ENCODE results near the gene PRCP.

The PRCP gene

DNA sequence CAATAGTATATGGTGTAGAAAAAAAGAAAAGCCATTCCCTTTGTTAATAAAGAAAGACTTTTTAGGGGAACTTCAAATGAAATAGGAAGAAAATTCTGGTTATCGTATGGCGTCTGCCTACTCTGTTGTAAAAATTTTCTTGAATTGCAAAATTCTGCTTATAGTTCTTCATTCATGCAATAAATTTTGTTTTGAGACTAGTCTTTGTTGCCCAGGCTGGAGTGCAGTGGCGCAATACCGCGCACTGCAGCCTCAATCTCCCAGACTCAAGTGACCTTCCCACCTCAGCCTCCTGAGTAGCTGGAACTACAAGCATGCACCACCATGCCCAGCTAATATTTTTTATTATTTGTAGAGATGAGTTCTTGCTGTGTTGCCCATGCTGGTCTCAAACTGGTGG is 7.1 kb upstream of the PRCP start:
- DNase-seq (ENCODE audit: low read depth): no peak

DNA sequence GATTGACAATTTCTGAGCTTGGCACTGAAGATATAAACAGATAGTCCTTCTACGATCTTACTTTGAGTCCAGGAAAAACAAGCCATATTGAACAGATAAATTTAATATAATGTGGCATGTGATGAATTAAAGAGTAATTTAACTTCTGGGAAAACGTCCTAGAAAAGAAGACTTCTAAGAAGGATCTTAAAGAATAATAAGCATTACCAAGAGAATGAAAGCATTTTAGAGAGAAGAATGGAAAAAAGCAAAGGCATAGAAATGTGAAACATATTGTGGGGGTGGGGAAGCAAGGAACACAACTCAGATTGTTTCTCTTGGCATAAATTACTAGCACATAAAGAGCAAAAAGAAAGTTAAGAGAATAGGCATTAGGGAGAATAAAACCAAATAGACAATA is 6.7 kb upstream of the PRCP start:
- no peak for DNase-seq (ENCODE audit: low read depth)

DNA sequence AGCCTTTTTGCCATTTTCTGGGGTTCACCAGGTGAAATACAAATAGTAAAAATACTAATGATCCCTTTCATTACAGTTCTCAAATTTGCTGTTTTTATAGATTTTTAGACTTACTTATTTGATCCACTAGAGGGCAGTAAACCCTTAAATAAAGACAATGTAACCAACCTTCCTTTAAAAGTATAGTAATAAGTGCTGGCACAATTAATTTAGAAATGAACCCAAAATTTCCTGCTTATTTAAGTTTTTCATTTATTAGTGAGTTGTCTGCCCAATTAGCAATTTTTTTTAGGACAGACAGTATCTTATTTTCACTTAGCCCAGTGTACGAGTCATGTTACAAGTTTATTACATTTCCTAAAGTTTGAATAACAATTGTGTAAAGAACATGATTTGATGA is 6.0 kb upstream of the PRCP start:
- DNase-seq (ENCODE audit: low read depth): no peak

DNA sequence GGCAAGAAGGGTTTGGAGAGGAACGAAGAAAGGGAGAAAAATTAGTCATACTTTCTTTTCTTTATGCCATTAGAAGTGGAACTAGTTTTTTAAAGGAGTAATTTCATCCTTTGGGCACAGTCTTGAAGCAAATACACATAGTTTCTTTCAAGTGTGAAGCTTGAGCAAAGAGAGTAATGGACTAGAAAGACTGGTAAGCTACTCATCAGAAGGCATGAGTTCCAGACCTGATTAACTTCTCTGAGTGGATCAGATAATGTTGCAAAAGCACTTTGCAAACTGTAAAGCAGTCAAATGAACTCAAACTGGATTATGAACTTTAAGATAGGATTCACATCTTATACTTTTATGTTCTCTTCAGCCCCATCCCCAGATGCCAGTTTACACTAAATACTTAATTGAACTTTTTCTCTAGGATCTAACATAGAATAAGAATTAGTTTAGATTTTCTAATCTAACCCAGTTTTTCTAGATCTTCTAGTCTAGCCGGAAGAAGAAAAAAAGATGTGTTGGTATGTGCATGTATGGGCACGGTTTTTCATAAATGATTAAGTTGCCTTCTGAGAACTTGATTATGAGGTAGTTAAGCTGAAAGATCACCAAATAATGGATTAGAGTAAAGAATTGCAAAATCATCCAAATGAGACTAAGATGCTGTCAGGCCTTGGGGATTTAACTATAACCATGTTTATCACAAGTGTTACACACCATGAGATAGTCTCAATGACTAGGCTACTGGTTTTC is 3.8 kb upstream of the PRCP start:
- DNase-seq (ENCODE audit: low read depth): no peak

DNA sequence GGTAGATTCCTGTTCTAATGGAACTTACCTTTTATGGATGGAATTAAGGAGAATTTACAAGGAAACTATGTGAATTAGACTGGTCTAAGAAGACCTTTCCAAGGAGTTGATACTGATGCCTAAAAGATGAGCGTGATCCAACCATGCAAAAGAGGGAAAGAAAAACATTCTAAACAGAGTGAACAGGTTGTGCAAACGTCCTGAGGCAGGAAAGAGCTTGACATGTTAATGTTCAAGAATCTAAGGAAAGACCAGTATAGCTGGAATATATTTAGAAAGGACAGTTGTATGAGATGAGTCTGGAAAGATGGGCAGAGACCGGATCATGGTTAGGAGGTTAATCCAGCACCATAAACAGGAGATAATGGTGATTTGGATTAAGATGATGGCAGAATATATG is 2.6 kb upstream of the PRCP start:
- DNase-seq (ENCODE audit: low read depth): no peak

DNA sequence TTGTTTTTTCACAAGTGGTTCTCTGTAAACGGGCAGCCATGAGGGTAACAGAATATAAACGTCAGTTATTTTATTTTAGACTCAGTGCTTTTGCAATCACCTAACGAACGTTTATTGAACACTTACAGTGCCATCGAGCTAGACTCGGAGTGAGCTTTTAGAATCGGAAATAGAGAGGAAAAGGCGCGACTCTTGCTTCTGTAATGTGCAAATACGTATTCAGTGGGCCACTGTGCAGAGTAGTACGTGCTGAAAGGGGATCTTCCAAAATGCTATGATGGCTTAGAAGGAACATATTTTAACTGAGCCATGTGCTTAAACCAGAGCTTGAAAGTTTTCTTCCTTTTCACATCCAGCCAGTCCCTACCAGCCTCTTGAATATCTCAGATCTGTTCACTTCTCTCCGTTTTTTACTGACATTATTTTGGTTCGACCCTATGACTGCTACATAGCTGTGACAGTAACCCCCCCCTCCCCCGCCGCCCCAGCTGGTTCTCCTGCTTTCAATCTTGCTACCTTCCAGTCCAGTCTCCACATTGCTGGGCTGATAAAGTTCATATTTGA is 1.8 kb upstream of the PRCP start:
- DNase-seq (ENCODE audit: low read depth): no peak

DNA sequence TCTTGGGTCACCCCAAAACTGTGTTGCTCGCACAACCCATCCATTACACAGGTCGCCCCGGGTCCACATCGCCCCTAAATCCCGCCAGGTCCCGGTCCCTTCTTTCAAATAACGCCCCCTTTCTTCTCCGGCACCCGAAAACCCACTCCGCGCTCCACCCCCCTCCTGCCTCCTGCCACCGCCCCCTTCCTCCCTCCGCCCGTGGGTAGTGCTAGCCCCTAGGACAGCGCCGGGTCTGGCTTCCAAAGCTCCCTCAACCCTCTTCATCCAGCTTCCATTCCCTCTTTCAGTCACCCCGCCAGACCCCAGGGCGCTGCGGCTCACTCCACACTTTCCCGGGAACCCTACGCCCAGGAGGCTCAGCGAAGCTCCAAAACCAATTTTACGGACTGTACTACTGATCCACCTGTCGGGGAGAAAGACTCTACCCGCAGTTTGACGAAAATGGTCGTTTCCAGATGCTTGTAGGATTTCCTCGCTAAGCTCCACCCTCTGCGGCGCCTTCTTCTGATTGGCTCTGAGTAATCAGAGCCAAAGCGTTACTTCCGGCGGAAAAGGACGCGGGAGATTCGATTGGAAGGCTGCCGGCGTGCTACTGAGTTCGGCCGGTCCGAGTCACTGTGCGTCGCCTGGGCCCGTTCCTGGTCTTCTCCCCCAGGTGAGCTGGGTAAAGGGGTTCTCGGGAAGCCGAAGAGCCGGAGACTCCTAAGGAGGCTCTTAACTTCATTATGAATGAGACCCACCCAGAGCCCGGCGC is 1.1 kb upstream of the PRCP start, which contains the start of gene DDIAS:
TSS of gene DDIAS (plus strand) at position 572 of the 757 bp plus-strand sequence. CDS start 13,003 bp downstream, outside the sequence.
- peak; percentile 90 for DNase-seq (ENCODE audit: low read depth)

DNA sequence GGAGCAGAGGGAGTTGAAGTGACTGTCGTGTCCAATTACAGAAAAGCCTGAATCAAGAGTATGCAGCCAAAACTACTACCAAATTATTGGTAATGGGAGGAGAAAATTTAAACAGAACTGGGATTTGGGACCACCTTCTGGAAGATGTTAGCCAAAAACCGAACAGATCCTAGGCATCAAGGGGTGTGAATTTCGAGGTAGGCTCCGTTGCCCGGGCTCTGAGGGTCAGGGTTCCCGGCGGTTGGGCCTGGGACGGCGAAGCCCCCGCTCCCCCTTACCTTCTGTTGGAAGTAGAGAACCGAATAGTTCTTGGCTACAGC is 313 bp downstream of the PRCP start:
- no peak for DNase-seq (ENCODE audit: low read depth)

DNA sequence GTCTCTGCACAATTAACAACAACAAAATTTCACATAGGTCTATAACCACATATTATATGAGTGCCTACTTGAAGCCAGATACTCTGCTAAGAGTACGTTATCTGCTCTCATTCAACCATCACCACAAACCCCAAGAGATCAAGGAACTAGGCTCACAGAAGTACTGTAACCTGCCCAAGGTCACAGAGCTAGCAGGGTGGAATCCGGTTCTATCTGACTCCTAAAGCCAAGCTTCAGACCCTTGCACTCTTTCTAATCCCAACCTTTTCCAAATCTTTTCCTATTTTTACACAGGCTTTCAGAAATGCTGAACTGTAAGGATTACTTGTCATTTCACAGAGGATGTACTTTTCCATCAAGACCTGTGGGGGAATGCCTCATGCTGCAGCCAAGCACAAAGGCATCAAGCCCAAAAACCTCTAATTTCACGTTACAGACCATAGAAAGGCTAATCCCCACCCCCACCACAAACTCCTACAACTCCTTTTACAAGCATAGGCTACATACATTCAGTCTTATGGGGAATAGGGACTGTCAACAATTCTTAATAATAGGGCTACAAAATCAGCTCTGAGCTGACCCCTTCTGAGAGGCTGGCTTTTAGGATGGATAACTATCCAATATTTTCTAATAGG is 927 bp downstream of the PRCP start:
- DNase-seq (ENCODE audit: low read depth): no peak

DNA sequence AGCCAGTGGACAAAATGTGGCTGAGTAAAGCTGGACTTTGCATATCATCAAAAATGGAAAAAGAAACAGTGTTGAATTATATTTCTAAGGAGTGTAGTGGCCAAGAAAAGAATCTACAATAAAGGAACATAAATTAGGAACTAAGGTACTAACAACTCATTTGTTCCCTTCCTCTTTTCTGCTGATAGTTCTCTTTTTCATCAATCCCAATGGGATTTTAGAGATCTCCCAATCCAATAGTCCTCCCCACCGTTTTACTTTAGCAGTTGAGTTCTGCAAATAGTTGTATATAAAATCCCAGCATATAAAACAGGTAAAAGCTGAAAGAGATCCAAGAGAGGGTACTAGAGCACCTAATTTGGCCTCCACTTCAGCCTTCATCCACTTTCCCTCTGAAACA is 2.0 kb downstream of the PRCP start:
- DNase-seq (ENCODE audit: low read depth): no peak

DNA sequence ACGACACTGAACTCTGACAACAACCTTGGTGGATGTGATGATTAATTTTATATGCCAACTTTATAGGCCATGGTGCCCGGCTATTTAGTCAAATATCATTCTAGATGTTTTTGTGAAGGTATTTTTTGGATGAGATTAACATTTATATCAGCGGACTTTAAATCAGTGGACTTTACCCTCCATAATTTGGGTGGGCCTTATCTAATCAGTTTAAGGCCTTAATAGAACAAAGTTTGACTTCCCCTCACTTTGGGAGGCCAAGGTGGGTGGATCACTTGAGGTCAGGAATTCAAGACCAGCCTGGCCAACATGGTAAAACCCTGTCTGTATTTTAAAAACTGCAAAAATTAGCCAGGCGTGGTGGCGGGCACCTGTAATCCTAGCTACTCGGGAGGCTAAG is 4.0 kb downstream of the PRCP start:
- DNase-seq (ENCODE audit: low read depth): no peak

DNA sequence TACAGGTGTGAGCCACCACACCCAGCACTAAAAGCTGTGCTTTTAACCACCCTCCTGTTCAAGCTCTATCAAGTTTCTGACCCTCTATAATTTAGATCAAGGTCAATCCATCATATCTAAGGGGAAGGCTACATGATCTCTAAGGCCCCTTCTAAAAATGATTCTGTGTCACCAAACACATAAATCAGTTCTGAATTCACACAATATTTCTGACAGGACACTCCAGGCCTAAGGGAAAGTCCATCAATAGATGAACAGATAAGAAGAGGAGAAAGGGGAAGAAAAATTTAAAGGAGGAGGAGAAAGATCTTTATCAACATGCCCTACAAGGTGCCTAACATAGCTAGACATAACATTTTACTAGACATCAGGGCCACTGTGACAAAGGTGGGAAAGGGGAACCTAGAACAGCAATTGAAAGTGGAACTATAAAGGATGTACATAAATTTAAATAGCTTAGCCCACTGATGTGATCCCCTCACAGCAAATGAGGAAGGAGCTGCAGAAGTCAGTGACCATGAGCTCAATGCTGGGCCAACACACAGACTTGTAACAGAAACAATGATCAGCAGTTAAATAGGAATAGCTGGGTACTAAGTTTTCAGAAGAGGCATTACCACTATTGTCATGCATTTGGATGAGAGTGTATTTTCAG is 4.7 kb downstream of the PRCP start:
- DNase-seq (ENCODE audit: low read depth): no peak

DNA sequence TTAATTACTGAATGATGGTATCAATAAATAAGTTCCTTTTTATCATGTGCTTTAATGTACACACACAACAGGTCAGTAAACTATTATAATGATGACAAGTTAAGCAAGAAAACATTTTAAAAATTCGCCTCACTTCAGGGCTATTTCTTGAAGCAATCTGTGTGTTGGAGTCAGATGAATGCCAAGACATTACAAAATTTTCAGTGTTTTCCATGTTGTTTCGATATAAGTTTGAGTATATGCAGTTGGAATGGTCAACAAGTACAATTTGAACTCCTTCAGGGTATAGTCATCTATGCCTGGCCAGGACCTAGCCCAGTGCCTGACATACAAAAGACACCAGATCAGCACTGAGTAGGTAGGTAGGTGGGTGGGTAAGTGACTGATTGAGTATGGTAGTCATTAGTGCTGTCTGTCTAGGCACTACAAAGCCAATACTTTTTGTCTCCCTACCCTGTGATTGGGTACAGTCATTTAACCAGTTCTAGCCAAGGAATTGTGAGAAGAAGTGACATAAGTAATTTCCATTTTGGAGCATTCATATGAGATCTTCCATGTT is 7.5 kb downstream of the PRCP start:
- DNase-seq (ENCODE audit: low read depth): no peak

DNA sequence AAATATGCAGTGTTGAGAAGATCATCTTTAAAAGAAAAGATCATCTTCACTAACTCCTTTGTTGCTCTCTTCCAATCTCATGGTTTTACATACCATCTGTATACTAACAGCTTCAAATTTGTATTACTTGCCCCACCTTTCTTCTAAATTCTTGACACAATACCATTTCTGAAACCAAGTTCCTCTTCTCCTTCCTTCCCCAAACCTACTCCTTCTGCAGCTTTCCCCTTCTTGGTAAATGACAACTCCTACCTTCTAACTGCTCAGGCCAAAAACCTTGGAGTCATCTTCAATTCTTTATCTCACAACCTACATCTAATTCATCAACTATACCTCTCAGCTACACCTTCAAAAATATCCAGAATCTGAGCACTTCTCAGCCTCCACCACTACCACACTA is 9.3 kb downstream of the PRCP start:
- DNase-seq (ENCODE audit: low read depth): no peak

DNA sequence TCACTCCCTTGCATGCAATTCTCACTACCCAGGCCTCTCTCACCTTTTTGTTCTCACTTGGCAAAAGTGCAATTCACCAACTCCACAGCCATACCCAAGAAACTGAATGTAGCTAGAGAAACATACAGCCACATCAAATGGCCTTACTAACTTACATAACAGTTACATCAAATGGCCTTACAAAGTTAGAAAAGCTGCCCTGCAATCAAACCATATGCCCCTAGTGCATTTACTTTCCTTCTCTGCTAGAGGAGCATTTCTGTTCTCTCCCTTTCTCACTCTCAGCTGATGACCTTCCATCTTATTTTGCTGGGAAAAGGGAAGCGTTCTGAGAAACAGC is 10.3 kb downstream of the PRCP start:
- DNase-seq (ENCODE audit: low read depth): no peak

DNA sequence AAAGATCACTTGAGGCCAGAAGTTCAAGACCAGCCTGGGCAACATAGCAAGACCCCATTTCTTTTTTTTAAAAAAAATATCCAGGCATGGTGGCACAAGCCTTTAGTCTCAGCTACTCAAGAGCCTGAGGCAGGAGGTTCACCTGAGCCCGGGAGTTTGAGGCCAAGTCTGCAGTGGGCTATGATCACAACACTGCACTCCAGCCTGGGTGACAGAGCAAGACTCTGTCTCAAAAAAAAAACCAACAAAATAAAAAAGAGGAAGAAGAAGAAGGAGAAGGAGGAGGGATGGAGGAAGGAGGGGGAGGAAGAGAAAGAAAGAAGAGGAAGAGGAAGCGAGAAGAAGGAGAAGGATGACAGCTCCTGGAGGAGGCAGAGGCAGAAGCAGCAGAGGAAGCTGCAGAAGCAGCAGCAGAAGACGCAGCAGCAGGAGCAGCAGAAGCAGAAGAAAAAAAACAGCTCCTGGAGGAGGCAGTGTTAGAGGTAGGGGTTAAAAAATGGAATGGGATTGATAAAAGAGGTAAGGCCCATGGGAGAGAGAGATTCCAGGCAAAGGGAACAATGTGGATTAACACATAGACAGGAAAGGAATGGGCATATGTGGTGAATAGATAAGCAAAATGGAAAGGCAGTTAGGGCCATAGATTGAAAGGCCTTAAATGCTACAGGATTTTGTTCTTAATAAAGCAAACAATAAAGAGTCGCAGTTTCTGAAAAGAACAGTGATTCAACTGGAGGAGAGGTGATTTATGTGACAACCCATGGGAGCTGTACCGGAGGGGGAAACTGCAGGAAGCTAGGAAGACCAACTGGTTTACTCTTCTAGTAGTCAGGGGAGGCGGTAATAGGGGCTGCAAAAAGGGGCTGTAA is 10.9 kb downstream of the PRCP start:
- no peak for DNase-seq (ENCODE audit: low read depth)

DNA sequence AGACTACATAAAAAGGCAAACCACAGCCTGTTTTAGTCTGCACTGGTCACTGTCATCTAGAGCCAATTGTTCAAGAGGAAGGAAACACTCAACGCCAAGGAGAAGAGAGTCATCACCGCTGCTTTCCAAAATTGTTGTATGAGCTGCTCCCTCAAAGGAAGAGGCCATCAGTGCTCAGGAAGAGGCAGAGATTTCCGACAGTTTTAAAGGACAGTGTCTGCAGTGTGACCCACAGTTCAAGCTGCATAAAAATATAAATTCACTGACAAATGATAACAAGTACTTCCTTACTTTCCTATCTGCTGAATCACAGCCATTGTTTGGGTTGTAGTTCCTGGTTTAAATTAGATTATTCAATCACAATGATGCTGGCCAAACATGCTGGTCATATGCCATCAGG is 16.4 kb downstream of the PRCP start:
- no peak for DNase-seq (ENCODE audit: low read depth)

DNA sequence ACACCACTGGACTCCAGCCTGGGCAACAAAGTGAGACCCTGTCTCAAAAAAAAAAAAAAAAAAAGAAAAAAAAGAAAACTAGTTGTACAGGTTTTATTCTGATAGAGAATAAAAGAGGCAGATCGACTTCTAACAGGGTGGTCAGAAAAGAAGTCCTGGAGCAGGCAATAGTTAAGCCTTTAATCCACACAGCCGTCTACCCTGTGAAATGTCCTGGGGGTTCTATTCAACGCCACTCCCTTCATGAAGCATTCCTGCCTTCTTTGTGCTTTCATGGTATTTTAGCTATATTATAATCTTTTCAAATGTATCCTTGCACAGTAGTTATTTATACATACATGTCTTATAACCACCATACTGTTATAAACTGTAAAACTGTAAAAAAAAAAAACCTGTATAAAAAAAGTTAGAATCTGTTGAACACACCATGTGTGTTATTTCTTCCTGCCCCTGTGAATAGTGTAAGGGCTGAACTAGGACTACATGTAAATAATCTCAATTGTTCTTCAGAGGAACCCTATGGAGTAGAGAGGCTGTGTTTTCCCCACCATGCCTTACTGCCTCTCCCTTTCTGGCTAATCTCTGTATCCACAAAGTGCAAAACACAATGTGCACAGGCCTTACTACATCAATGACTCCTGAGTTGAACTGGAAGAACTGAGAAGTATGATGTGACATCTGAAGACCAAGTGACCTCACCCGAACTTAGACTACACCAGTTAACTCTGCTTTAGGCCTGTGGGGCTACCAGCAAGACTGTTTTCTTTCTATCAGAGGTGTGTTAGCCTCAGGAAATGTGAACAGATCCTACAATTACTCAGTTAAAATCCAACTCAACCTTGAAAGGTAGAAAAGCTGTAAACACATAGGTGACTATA is 25.3 kb downstream of the PRCP start:
- no peak for DNase-seq (ENCODE audit: low read depth)

DNA sequence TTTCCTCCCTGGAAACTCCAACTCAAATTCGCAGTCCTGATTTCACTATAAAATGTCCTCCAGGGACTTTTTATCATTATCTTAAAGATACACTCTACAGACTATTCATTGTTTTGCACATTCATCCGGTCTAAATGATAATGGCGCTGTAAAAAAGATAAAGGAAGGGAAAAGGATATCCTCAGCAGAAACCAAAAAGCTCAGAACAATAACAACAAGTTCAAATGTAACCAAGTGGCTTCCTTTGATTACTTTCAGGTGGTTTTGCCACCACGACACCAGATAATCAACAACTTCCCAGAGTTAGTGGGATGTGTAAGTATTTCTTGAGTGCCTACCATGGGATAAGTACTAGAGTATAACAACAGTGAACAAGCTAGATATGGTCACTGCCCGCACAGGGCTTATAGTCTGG is 26.3 kb downstream of the PRCP start:
- DNase-seq (ENCODE audit: low read depth): no peak
